Activated CD8-positive, alpha-beta T cell treated with anti-CD3 and anti-CD28 coated beads, Interleukin-2, amount 10 ng/mL, durations not matched to agents 7 days and 5 days (primary cell): ENCODE results near the gene CNPPD1. TPM values are rescaled to one million over a fixed set of nuclear protein-coding genes. Genes with fewer than 3 reads are reported as not detected.

Experiments used
- ATAC-seq: fragments of 150-1000 bp; cut with Tn5 transposase; one replicate; pipeline ENCODE4 v1.10.0; 2021; ENCODE audit warnings: moderate library complexity
- CTCF ChIA-PET: fragments of 350-600 bp; sonication (Branson Sonifier 250); formaldehyde crosslinking; loops from one replicate; lab custom pipeline; 2021; ENCODE audit warnings: antibody characterized with exemption; lab: Charles Lee
- POLR2A ChIA-PET: fragments of 350-600 bp; sonication (Branson Sonifier 250); formaldehyde crosslinking; loops from one replicate; lab custom pipeline; 2021; ENCODE audit warnings: antibody characterized with exemption; lab: Charles Lee
- DNase-seq: peaks from one replicate; pipeline ENCODE4 v3.0.0-alpha.2; 2020
- H3K27ac Mint-ChIP-seq: one replicate; pipeline ENCODE4 v1.8.0; 2021; ENCODE audit warnings: mild to moderate bottlenecking, mixed read lengths
- H3K27me3 Mint-ChIP-seq: one replicate; pipeline ENCODE4 v1.8.0; 2021; ENCODE audit warnings: low read depth, mixed read lengths
- H3K36me3 Mint-ChIP-seq: one replicate; pipeline ENCODE4 v1.8.0; 2021; ENCODE audit warnings: low read depth, mixed read lengths
- H3K4me1 Mint-ChIP-seq: one replicate; pipeline ENCODE4 v1.8.0; 2021; ENCODE audit warnings: low read depth, mixed read lengths
- H3K4me3 Mint-ChIP-seq: one replicate; pipeline ENCODE4 v1.8.0; 2021; ENCODE audit warnings: mild to moderate bottlenecking, mixed read lengths
- H3K9me3 Mint-ChIP-seq: one replicate; pipeline ENCODE4 v1.8.0; 2022; ENCODE audit warnings: mixed read lengths; ENCODE audit not compliant: insufficient read depth
- total RNA-seq, 2 experiments: library from RNA; stranded (reverse); gene quantifications; one replicate each; pipeline ENCODE4 v1.2.3, GENCODE V29; 2021

CNPPD1 gene
- total RNA-seq, 2 experiments from 2014 or later: 75.1 to 81.4 TPM

DNA sequence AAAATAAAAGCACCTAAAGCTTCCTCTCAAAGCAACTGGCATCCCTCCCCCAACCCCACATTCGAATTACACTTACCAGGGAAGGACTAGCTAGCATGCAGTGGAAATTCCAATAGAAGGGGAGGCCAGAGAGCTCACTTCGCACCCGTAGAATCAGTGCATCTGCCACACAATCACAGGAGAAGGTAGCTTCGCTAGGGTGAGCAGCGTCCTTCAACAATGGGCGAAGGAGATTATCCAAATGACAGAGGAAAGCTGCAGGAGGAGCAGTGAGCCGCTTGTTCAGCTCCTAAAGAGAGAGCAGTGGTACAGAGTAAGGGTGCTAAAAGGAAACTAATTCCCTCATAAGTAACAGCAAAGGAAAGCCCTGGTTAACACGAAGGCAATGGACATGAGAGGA lies 19.3 kb downstream of the CNPPD1 start:
- Mint-ChIP-seq H3K9me3 (no peaks in the 10 kb centered on the region), H3K4me1 (peaks cover 20% of the 10 kb centered on the region), H3K36me3 (peaks cover 14% of the 10 kb centered on the region), H3K4me3 (no peak overlapping the region), H3K27me3 (no peaks in the 10 kb centered on the region), H3K27ac (no peak overlapping the region)
- POLR2A ChIA-PET: interaction anchor here (0.7 to 1.2 kb wide), 2 partner anchors 17 to 175 kb away, joined by 3 read pairs; partner anchors contain the start of gene RESP18
- DNase-seq: no peak
- ATAC-seq: no peak
- CTCF ChIA-PET: interaction anchor here (0.7 to 6.3 kb wide), 13 partner anchors 13 to 177 kb away, joined by 3 to 93 read pairs (median 5); partner anchors contain the start of gene SLC23A3

- no peak overlapping the region for H3K27ac Mint-ChIP-seq
- peaks cover 12% of the 10 kb centered on the region for H3K4me1 Mint-ChIP-seq
- peak; percentile 53 for DNase-seq
- no peak for ATAC-seq
- H3K27me3 Mint-ChIP-seq: no peaks in the 10 kb centered on the region
- no peaks in the 10 kb centered on the region for H3K9me3 Mint-ChIP-seq
- H3K4me3 Mint-ChIP-seq: no peak overlapping the region
- H3K36me3 Mint-ChIP-seq: peaks cover 18% of the 10 kb centered on the region
- ChIA-PET POLR2A (no interaction called here), CTCF (interaction anchor here (0.6 to 3.0 kb wide), 39 partner anchors 9 to 258 kb away, joined by 3 to 47 read pairs (median 4); partner anchors contain the start of gene CFAP65)
These were observed 21.6 kb downstream of the CNPPD1 start for GRCh38 chr2:219155054-219155644.

- Mint-ChIP-seq H3K27ac (no peak overlapping the region), H3K9me3 (no peaks in the 10 kb centered on the region), H3K4me1 (no peaks in the 10 kb centered on the region), H3K27me3 (no peaks in the 10 kb centered on the region), H3K36me3 (peaks cover 23% of the 10 kb centered on the region), H3K4me3 (no peak overlapping the region)
- ChIA-PET CTCF (interaction anchor here (1.0 to 1.9 kb wide), 5 partner anchors 15 to 145 kb away, joined by 3 to 5 read pairs (median 5); no protein-coding TSS in a partner anchor), POLR2A (no interaction called here)
- no peak for ATAC-seq
- DNase-seq: no peak
These were observed 27.1 kb downstream of the CNPPD1 start for GRCh38 chr2:219149667-219150066.

DNA sequence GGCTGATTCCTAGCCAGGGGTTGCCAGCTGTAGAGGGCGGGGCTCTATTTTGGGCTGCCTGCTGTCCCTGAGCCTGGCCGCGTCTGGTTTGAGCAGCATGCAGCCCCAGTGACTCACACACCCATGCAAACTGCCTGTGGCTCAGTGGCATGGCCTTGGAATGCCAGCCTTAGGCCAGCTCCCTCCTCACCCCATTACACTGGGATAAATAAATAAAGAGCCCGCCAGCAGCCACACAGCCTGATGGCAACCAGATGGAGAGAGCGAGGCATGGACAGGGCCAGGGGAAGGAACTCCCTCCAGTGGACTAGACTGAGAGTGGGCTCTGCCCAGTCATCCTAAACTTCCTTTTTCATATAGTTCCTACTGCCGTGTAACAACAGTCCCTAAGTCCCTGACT lies 34.4 kb downstream of the CNPPD1 start:
- ChIA-PET CTCF (no interaction called here), POLR2A (no interaction called here)
- DNase-seq (no peak), ATAC-seq (no peak)
- H3K4me3 Mint-ChIP-seq: no peak overlapping the region
- no peak overlapping the region for H3K27ac Mint-ChIP-seq
- no peaks in the 10 kb centered on the region for H3K9me3 Mint-ChIP-seq
- peaks cover 36% of the 10 kb centered on the region for H3K36me3 Mint-ChIP-seq
- H3K4me1 Mint-ChIP-seq: no peaks in the 10 kb centered on the region
- H3K27me3 Mint-ChIP-seq: no peaks in the 10 kb centered on the region

- ATAC-seq: no peak
These were observed 36.0 kb downstream of the CNPPD1 start for GRCh38 chr2:219140722-219141121.

DNA sequence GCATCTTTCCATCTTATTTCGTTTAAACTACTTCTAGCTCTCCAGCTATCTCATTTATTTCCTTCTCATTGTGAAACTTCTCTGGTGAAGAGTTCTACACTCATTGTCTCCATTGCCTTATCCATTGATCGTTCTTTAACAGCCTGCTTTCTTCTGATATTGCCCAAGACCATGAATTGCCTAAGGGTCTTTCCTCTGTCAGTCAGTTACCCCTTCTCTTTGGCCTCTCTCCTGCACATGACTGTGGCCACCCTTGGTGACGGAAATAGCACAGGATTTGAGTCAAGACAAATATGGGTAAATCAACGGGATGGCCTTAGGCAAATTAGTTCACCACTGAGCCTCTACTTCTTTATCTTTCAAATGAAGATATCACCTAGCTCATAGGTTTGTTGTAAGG lies 42.7 kb downstream of the CNPPD1 start:
- ChIA-PET POLR2A (no interaction called here), CTCF (interaction anchor here (0.8 to 4.8 kb wide), 9 partner anchors 11 to 104 kb away, joined by 3 to 23 read pairs (median 4); no protein-coding TSS in a partner anchor)
- Mint-ChIP-seq H3K4me1 (no peaks in the 10 kb centered on the region), H3K9me3 (no peaks in the 10 kb centered on the region), H3K4me3 (no peak overlapping the region), H3K36me3 (no peaks in the 10 kb centered on the region), H3K27ac (no peak overlapping the region), H3K27me3 (no peaks in the 10 kb centered on the region)
- ATAC-seq (no peak), DNase-seq (no peak)

More at GRCh38 chr2:219140722-219141121, 36.0 kb downstream of the CNPPD1 start:
- H3K4me1 Mint-ChIP-seq: no peaks in the 10 kb centered on the region
- H3K9me3 Mint-ChIP-seq: no peaks in the 10 kb centered on the region
- DNase-seq: no peak
- ChIA-PET CTCF (no interaction called here), POLR2A (no interaction called here)
- H3K27me3 Mint-ChIP-seq: no peaks in the 10 kb centered on the region
- no peak overlapping the region for H3K4me3 Mint-ChIP-seq
- no peak overlapping the region for H3K27ac Mint-ChIP-seq
- H3K36me3 Mint-ChIP-seq: peaks cover 29% of the 10 kb centered on the region

DNA sequence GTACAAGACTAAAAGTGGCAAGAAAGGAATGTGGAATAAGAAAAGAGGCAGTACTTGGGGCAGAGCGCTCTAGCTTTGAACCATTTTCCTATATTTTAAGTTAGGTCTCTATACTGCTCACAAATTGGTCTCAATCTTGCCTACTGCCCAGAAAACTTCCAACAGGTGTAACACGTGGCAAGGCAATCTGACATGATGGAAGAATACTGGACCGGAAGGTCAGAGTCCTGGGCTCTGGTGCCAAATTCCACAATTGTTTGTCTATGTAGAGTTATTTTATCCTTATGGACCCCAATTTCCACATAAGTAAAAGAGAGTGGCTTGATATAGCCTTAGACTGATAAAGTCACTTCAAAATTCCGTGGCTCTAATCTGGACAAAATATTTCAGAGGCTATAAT lies 45.0 kb downstream of the CNPPD1 start:
- no peaks in the 10 kb centered on the region for H3K27me3 Mint-ChIP-seq
- H3K4me1 Mint-ChIP-seq: peaks cover 3% of the 10 kb centered on the region
- H3K27ac Mint-ChIP-seq: no peak overlapping the region
- DNase-seq (no peak), ATAC-seq (no peak)
- POLR2A ChIA-PET: no interaction called here
- H3K4me3 Mint-ChIP-seq: no peak overlapping the region
- CTCF ChIA-PET: interaction anchor here (0.6 to 4.8 kb wide), 9 partner anchors 10 to 163 kb away, joined by 3 to 23 read pairs (median 3); partner anchors contain the start of gene CFAP65
- H3K36me3 Mint-ChIP-seq: no peaks in the 10 kb centered on the region
- H3K9me3 Mint-ChIP-seq: no peaks in the 10 kb centered on the region

DNA sequence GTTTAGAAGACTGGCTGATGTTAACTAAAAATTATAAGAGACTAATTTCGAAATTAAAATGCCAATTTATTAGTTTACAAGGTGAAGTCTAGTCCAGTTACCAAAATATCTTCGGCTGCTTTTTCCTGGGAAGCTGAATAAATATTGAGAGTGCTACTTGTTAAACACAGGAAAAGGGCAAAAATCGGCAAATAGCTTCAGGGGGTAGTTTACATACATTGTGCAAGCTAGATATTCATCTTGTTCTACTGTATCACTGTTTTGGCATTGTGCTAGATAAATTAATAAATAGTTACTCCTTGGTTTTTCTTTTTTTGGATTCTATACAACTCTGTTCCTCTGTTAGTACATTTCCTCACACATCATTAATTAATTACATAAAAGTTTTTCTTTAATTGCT lies 45.4 kb downstream of the CNPPD1 start:
- POLR2A ChIA-PET: no interaction called here
- Mint-ChIP-seq H3K27me3 (no peaks in the 10 kb centered on the region), H3K4me1 (peaks cover 3% of the 10 kb centered on the region), H3K27ac (no peak overlapping the region), H3K36me3 (no peaks in the 10 kb centered on the region), H3K9me3 (no peaks in the 10 kb centered on the region), H3K4me3 (no peak overlapping the region)
- DNase-seq (no peak), ATAC-seq (no peak)
- CTCF ChIA-PET: interaction anchor here (0.8 to 4.8 kb wide), 3 partner anchors 9 to 102 kb away, joined by 3 to 23 read pairs (median 5); no protein-coding TSS in a partner anchor

DNA sequence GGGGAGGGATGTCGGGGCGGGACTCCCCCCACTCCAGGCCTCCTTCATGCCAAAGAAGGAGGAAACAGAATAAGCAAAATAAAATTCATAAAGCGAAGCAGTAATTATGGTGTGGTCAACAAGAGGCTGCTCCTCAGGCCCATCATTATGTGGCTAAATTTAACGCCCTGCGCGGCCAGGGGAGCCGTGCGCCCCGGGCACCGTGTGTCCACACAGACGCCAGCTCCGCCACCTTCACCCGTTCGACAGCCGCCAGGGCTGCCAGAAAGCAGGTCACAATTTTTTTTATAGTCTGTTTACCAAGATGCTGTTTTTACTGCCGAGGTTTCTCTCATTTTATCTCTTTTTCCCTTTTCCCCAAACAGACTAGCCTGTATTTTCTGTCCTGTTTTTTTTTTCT lies 47.1 kb downstream of the CNPPD1 start:
- POLR2A ChIA-PET: no interaction called here
- DNase-seq (no peak), ATAC-seq (no peak)
- Mint-ChIP-seq H3K9me3 (no peaks in the 10 kb centered on the region), H3K36me3 (peaks cover 2% of the 10 kb centered on the region), H3K4me1 (peaks cover 13% of the 10 kb centered on the region), H3K27me3 (no peaks in the 10 kb centered on the region), H3K27ac (no peak overlapping the region), H3K4me3 (no peak overlapping the region)
- CTCF ChIA-PET: interaction anchor here (2.9 kb wide), 1 partner anchor 10 kb away, joined by 13 read pairs; no protein-coding TSS in a partner anchor

GRCh38 chr2:219128396-219128795 lies 48.3 kb downstream of the CNPPD1 start:
- Mint-ChIP-seq H3K9me3 (no peaks in the 10 kb centered on the region), H3K4me3 (no peak overlapping the region), H3K27ac (no peak overlapping the region), H3K36me3 (peaks cover 2% of the 10 kb centered on the region), H3K4me1 (peaks cover 19% of the 10 kb centered on the region), H3K27me3 (no peaks in the 10 kb centered on the region)
- ChIA-PET CTCF (interaction anchor here (0.6 to 2.9 kb wide), 3 partner anchors 9 to 647 kb away, joined by 4 to 13 read pairs (median 11); no protein-coding TSS in a partner anchor), POLR2A (interaction anchor here (0.6 kb wide), 1 partner anchor 40 kb away, joined by 3 read pairs; no protein-coding TSS in a partner anchor)
- ATAC-seq (no peak), DNase-seq (no peak)

GRCh38 chr2:219127037-219127635 lies 49.6 kb downstream of the CNPPD1 start:
- ChIA-PET CTCF (interaction anchor here (1.1 to 2.9 kb wide), 6 partner anchors 8 to 168 kb away, joined by 3 to 13 read pairs (median 3); no protein-coding TSS in a partner anchor), POLR2A (no interaction called here)
- Mint-ChIP-seq H3K27ac (no peak overlapping the region), H3K27me3 (no peaks in the 10 kb centered on the region), H3K4me1 (peaks cover 19% of the 10 kb centered on the region), H3K9me3 (no peaks in the 10 kb centered on the region), H3K4me3 (no peak overlapping the region), H3K36me3 (peaks cover 2% of the 10 kb centered on the region)
- DNase-seq (no peak), ATAC-seq (no peak)

GRCh38 chr2:219126555-219126954 lies 50.2 kb downstream of the CNPPD1 start:
- H3K27me3 Mint-ChIP-seq: no peaks in the 10 kb centered on the region
- ATAC-seq (no peak), DNase-seq (no peak)
- CTCF ChIA-PET: interaction anchor here (1.1 to 1.6 kb wide), 4 partner anchors 12 to 97 kb away, joined by 3 to 5 read pairs (median 3); no protein-coding TSS in a partner anchor
- no peak overlapping the region for H3K27ac Mint-ChIP-seq
- POLR2A ChIA-PET: no interaction called here
- peaks cover 2% of the 10 kb centered on the region for H3K36me3 Mint-ChIP-seq
- H3K9me3 Mint-ChIP-seq: no peaks in the 10 kb centered on the region
- no peak overlapping the region for H3K4me3 Mint-ChIP-seq
- peaks cover 19% of the 10 kb centered on the region for H3K4me1 Mint-ChIP-seq
